IMR-90 (cell line): ENCODE measurements around the gene ACOX1. TPM values are rescaled to one million over a fixed set of nuclear protein-coding genes. Genes with fewer than 3 reads are reported as not detected.
"Not testable (repeated sequence)": the region's sequence is repeated elsewhere in the genome, so short reads cannot be mapped to it uniquely, and the experiment has no call there.

Source experiments
- ATAC-seq: fragments of 200-7000 bp; cut with Tn5 transposase; 2 replicates; pipeline ENCODE4 v1.9.1; 2020; ENCODE audit warnings: low read depth, mild to moderate bottlenecking, moderate library complexity
- BruUV-seq: library from RNA; stranded (reverse); fragments of 400-500 nt; replicated peaks from 2 replicates; lab custom pipeline; 2021; lab: Mats Ljungman, UMichigan
- CTCF ChIA-PET: fragments of 300-600 bp; formaldehyde crosslinking; extraction: SDS; loops from one replicate; lab custom pipeline; 2021; ENCODE audit warnings: antibody characterized with exemption; lab: Yijun Ruan, JAX
- POLR2A ChIA-PET: fragments of 300-600 bp; sonication (Branson Sonifier 250); formaldehyde crosslinking; loops from one replicate; lab custom pipeline; 2022; ENCODE audit warnings: antibody characterized with exemption; ENCODE audit not compliant: unreplicated experiment; lab: Charles Lee
- DNase-seq: peaks from one replicate; pipeline ENCODE4 v3.0.0; 2013
- H2AFZ ChIP-seq: replicated peaks from 2 replicates; pipeline ENCODE3; 2013; ENCODE audit warnings: low read length, mild to moderate bottlenecking; ENCODE audit not compliant: poor library complexity
- H2AK5ac ChIP-seq: 2 replicates; pipeline ENCODE4 v1.6.1; 2013; ENCODE audit warnings: low read depth, low read length, inconsistent platforms
- H2AK9ac ChIP-seq: replicated peaks from 2 replicates; pipeline ENCODE3; 2013; ENCODE audit warnings: mild to moderate bottlenecking, low read depth, low read length, moderate library complexity; ENCODE audit not compliant: poor library complexity
- H2BK120ac ChIP-seq: 2 replicates; pipeline ENCODE4 v1.6.1; 2013; ENCODE audit warnings: low read depth, low read length, inconsistent platforms
- H2BK15ac ChIP-seq: 3 replicates; pipeline ENCODE4 v1.6.1; 2013; ENCODE audit warnings: low read depth, low read length, inconsistent platforms
- H2BK20ac ChIP-seq: 2 replicates; pipeline ENCODE4 v1.6.1; 2013; ENCODE audit warnings: low read depth, mild to moderate bottlenecking, inconsistent platforms, low read length, moderate library complexity
- H2BK5ac ChIP-seq: 2 replicates; pipeline ENCODE4 v1.6.1; 2013; ENCODE audit warnings: mild to moderate bottlenecking, low read depth, low read length, inconsistent platforms; ENCODE audit not compliant: poor library complexity, severe bottlenecking
- H3K14ac ChIP-seq: replicated peaks from 2 replicates; pipeline ENCODE4 v1.6.1; 2013; ENCODE audit warnings: low read depth, low read length, inconsistent platforms
- H3K18ac ChIP-seq: 2 replicates; pipeline ENCODE4 v1.6.1; 2013; ENCODE audit warnings: low read depth, low read length, control low read depth
- H3K23ac ChIP-seq: 2 replicates; pipeline ENCODE4 v1.6.1; 2013; ENCODE audit warnings: low read depth, low read length, inconsistent platforms
- H3K27ac ChIP-seq: 2 replicates; pipeline ENCODE4 v1.5.1; 2013; ENCODE audit warnings: mild to moderate bottlenecking, control low read depth, low read length; ENCODE audit not compliant: insufficient read depth
- H3K27me3 ChIP-seq: 2 replicates; pipeline ENCODE4 v1.6.1; 2013; ENCODE audit warnings: low read length; ENCODE audit not compliant: control insufficient read depth, insufficient read depth
- H3K36me3 ChIP-seq: 2 replicates; pipeline ENCODE4 v1.6.1; 2013; ENCODE audit warnings: low read length, mixed read lengths; ENCODE audit not compliant: control insufficient read depth, insufficient read depth
- H3K4ac ChIP-seq: 2 replicates; pipeline ENCODE4 v1.6.1; 2013; ENCODE audit warnings: low read depth, low read length, inconsistent platforms
- H3K4me1 ChIP-seq: 2 replicates; pipeline ENCODE4 v1.6.1; 2013; ENCODE audit warnings: low read length, mixed read lengths; ENCODE audit not compliant: control insufficient read depth, insufficient read depth
- H3K4me2 ChIP-seq: 2 replicates; pipeline ENCODE4 v1.6.1; 2013; ENCODE audit warnings: low read depth, mild to moderate bottlenecking, control low read depth, low read length, moderate library complexity
- H3K4me3 ChIP-seq: 2 replicates; pipeline ENCODE4 v1.5.1; 2013; ENCODE audit warnings: low read depth, mild to moderate bottlenecking, control low read depth, low read length, moderate library complexity; ENCODE audit not compliant: insufficient read depth
- H3K56ac ChIP-seq: 2 replicates; pipeline ENCODE4 v1.6.1; 2013; ENCODE audit warnings: low read length, inconsistent platforms; ENCODE audit not compliant: insufficient read depth; ENCODE audit errors: extremely low read depth
- H3K79me1 ChIP-seq, 2 experiments: 2 replicates each; pipeline ENCODE4 v1.6.1; 2013; ENCODE audit warnings: low read length in 2 of 2, inconsistent platforms in 1 of 2, low read depth in 1 of 2
- H3K9ac ChIP-seq: 2 replicates; pipeline ENCODE4 v1.6.1; 2013; ENCODE audit warnings: low read depth, low read length, control low read depth
- H3K9me1 ChIP-seq: 2 replicates; pipeline ENCODE4 v1.6.1; 2013; ENCODE audit warnings: low read length, inconsistent platforms; ENCODE audit not compliant: insufficient read depth
- H3K9me3 ChIP-seq: 2 replicates; pipeline ENCODE4 v1.6.1; 2013; ENCODE audit warnings: low read length; ENCODE audit not compliant: control insufficient read depth, insufficient read depth
- H4K20me1 ChIP-seq: 2 replicates; pipeline ENCODE4 v1.6.1; 2013; ENCODE audit warnings: low read length, inconsistent platforms; ENCODE audit not compliant: insufficient read depth
- H4K5ac ChIP-seq: 2 replicates; pipeline ENCODE4 v1.6.1; 2013; ENCODE audit warnings: mild to moderate bottlenecking, low read depth, low read length, control low read depth
- H4K8ac ChIP-seq, 2 experiments: 2 replicates each; pipeline ENCODE4 v1.6.1; 2013; ENCODE audit warnings: low read depth in 2 of 2, low read length in 2 of 2, control low read depth in 1 of 2, inconsistent platforms in 1 of 2
- H4K91ac ChIP-seq: 2 replicates; pipeline ENCODE4 v1.6.1; 2013; ENCODE audit warnings: low read depth, low read length, inconsistent platforms; ENCODE audit not compliant: insufficient read depth
- WGBS, 2 experiments: methylation state at CpG; one replicate each; pipeline versions ENCODE4 v1.1.5 to v1.1.7; 2013; ENCODE audit warnings: missing lambda C conversion rate in 2 of 2; ENCODE audit not compliant: insufficient read length in 1 of 2; ENCODE audit errors: extremely low coverage in 2 of 2; 5-methylcytosine and 5-hydroxymethylcytosine counted together
- dilution Hi-C: fragments of 300-500 bp; cut with HindIII; formaldehyde crosslinking; loops from one replicate; pipeline ENCODE4 v1.14.3; 2018; ENCODE audit warnings: low sequenced_read_pairs; ENCODE audit not compliant: unreplicated experiment
- in situ Hi-C: fragments of 300-500 bp; cut with MboI; formaldehyde crosslinking; loops from 3 replicates; pipeline ENCODE4 v1.14.3; 2019; ENCODE audit warnings: low sequenced_read_pairs, inconsistent platforms, mixed read lengths
- intact Hi-C: fragments of 100-400 bp; cut with micrococcal nuclease; formaldehyde crosslinking; loops from 2 replicates; pipeline ENCODE4 v1.10.0; 2022
- polyA plus RNA-seq, 3 experiments: library from polyadenylated mRNA; depleted of rRNA; stranded (reverse); fragments of >200 nt; gene quantifications; 2 replicates each; pipeline ENCODE4 v1.2.3, GENCODE V29; 2012; ENCODE audit warnings: low replicate concordance in 1 of 3
- total RNA-seq: library from RNA; depleted of rRNA; stranded (reverse); fragments of >200 nt; gene quantifications from 2 replicates; pipeline ENCODE4 v1.2.3, GENCODE V29; 2012

The ACOX1 gene
- total and polyA plus RNA-seq, 2 of the 4 experiments (the other 2 are of a cell fraction), result 16.1 to 94.8 TPM

DNA sequence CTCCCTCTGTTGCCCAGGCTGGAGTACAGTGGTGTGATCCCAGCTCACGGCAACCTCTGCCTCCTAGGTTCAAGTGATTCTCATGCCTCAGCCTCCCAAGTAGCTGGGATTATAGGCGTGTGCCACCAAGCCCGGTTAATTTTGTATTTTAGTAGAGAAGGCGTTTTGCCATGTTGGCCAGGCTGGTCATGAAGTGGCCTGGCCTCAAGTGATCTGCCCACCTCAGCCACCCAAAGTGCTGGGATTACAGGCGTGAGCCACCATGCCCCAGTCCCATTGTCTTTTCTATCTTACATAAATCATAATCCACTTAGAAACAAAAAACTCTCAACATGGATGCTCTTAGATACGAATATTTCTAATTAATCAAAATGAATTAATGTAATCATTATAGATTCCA is 3.8 kb downstream of the ACOX1 start:
- H4K91ac ChIP-seq, H3K4me1 ChIP-seq, POLR2A ChIA-PET, dilution Hi-C loops, H3K27me3 ChIP-seq, H2AFZ ChIP-seq, H2BK5ac ChIP-seq, BruUV-seq, CTCF ChIA-PET, H3K4me2 ChIP-seq, H2BK15ac ChIP-seq, H2AK5ac ChIP-seq, H4K8ac ChIP-seq, H2BK120ac ChIP-seq, H3K4ac ChIP-seq, H4K20me1 ChIP-seq, H3K36me3 ChIP-seq, H3K9me3 ChIP-seq, DNase-seq, H3K56ac ChIP-seq, in situ Hi-C loops, ATAC-seq, H3K4me3 ChIP-seq, H3K27ac ChIP-seq, H3K9ac ChIP-seq, H4K5ac ChIP-seq, H2AK9ac ChIP-seq, H3K18ac ChIP-seq, H3K9me1 ChIP-seq, intact Hi-C loops, H2BK20ac ChIP-seq, H3K23ac ChIP-seq, H3K14ac ChIP-seq: not testable (repeated sequence)
- H3K79me1 ChIP-seq, result peaks cover 20 to 64% of the 10 kb centered on the region in 2 experiments
- WGBS, 2 experiments, result no CpG with 5 or more reads among the region's 6 CpGs
